Smooth muscle cell (in vitro differentiated cells): Measurements from ENCODE around the gene BAZ2B. TPM values are rescaled to one million over a fixed set of nuclear protein-coding genes. Genes with fewer than 3 reads are reported as not detected.

ENCODE experiments used
- DNase-seq: peaks from one replicate; lab custom pipeline; 2025; ENCODE audit not compliant: unreplicated experiment; lab: John Stamatoyannopoulos, UW
- H2AFZ ChIP-seq: fragments of 200-600 bp; sonication (generic); 2 replicates; pipeline ENCODE4 v1.6.0; 2016; ENCODE audit warnings: antibody characterized with exemption, low read depth, mild to moderate bottlenecking
- H3F3A ChIP-seq: fragments of 200-600 bp; sonication (generic); 2 replicates; pipeline ENCODE4 v1.6.0; 2017; ENCODE audit warnings: antibody characterized with exemption, low read depth
- H3K27ac ChIP-seq: fragments of 200-600 bp; sonication (generic); 2 replicates; pipeline ENCODE4 v1.5.1; 2016; ENCODE audit warnings: low read depth, mild to moderate bottlenecking
- H3K27me3 ChIP-seq: fragments of 200-600 bp; sonication (generic); 2 replicates; pipeline ENCODE4 v1.6.1; 2016; ENCODE audit warnings: low read depth, mild to moderate bottlenecking
- H3K36me3 ChIP-seq: fragments of 200-600 bp; sonication (generic); 2 replicates; pipeline ENCODE4 v1.5.1; 2016; ENCODE audit warnings: low read depth
- H3K4me1 ChIP-seq: fragments of 200-600 bp; sonication (generic); 2 replicates; pipeline ENCODE4 v1.5.1; 2016; ENCODE audit warnings: low read depth
- H3K4me2 ChIP-seq: fragments of 200-600 bp; sonication (generic); 2 replicates; pipeline ENCODE4 v1.6.0; 2016; ENCODE audit warnings: mild to moderate bottlenecking
- H3K4me3 ChIP-seq: fragments of 200-600 bp; sonication (generic); 2 replicates; pipeline ENCODE4 v1.5.1; 2016; ENCODE audit warnings: mild to moderate bottlenecking
- H3K79me2 ChIP-seq: fragments of 200-600 bp; sonication (generic); 2 replicates; pipeline ENCODE4 v1.6.0; 2016; ENCODE audit warnings: low read depth, mild to moderate bottlenecking
- H3K9ac ChIP-seq: fragments of 200-600 bp; sonication (generic); 2 replicates; pipeline ENCODE4 v1.6.0; 2016; ENCODE audit warnings: low read depth
- H3K9me3 ChIP-seq: fragments of 200-600 bp; sonication (generic); replicated peaks from 2 replicates; pipeline ENCODE4 v1.5.1; 2016; ENCODE audit warnings: low read depth
- H4K20me1 ChIP-seq: fragments of 200-600 bp; sonication (generic); 2 replicates; pipeline ENCODE4 v1.6.0; 2016; ENCODE audit warnings: low read depth
- CTCF ChIP-seq: fragments of 200-600 bp; sonication (generic); IDR thresholded peaks from 2 replicates; pipeline ENCODE4 v1.5.1; 2017; ENCODE audit warnings: borderline replicate concordance, mild to moderate bottlenecking, antibody characterized with exemption; ENCODE audit not compliant: insufficient read depth, poor library complexity, severe bottlenecking
- WGBS: methylation state at CpG from one replicate; pipeline ENCODE4 v1.1.7; 2016; ENCODE audit warnings: low lambda C conversion rate; 5-methylcytosine and 5-hydroxymethylcytosine counted together
- polyA plus RNA-seq: library from polyadenylated mRNA; unstranded; fragments of >200 nt; fragmentation: Nextera tagmentation; extraction: Ambion mirVana; gene quantifications from 2 replicates; pipeline ENCODE4 v1.2.1, GENCODE V29; 2016
- total RNA-seq: library from RNA; depleted of rRNA; stranded (reverse); fragments of >200 nt; gene quantifications from 2 replicates; pipeline ENCODE4 v1.2.3, GENCODE V29; 2014

BAZ2B gene
- total and polyA plus RNA-seq, 2 experiments from 2014 or later = 27.7 to 58.5 TPM

- H2AFZ ChIP-seq = no peak overlapping the region
- no peak overlapping the region for H3K9ac ChIP-seq
- 96% methylated on average over 1 of the region's 1 CpG for WGBS
- H3F3A ChIP-seq = no peaks in the 10 kb centered on the region
- no peak for DNase-seq
- no peaks in the 10 kb centered on the region for H3K4me1 ChIP-seq
- peaks cover 36% of the 10 kb centered on the region for H3K79me2 ChIP-seq
- no peaks in the 10 kb centered on the region for H3K27me3 ChIP-seq
- H3K27ac ChIP-seq = no peak overlapping the region
- no peak for TF ChIP-seq CTCF
- peaks cover 42% of the 10 kb centered on the region for H4K20me1 ChIP-seq
- no peak overlapping the region for H3K4me2 ChIP-seq
- no peaks in the 10 kb centered on the region for H3K36me3 ChIP-seq
- no peaks in the 10 kb centered on the region for H3K9me3 ChIP-seq
- no peak overlapping the region for H3K4me3 ChIP-seq
Observed at GRCh38 chr2:159531475-159531874, 84.9 kb downstream of the BAZ2B start.

- no peak overlapping the region for H3K4me2 ChIP-seq
- H4K20me1 ChIP-seq = peaks cover 31% of the 10 kb centered on the region
- no peak overlapping the region for H3K4me3 ChIP-seq
- H3K4me1 ChIP-seq = no peaks in the 10 kb centered on the region
- 97% methylated on average over 1 of the region's 1 CpG for WGBS
- no peak for DNase-seq
- H3K36me3 ChIP-seq = no peaks in the 10 kb centered on the region
- no peak overlapping the region for H2AFZ ChIP-seq
- H3K9me3 ChIP-seq = no peaks in the 10 kb centered on the region
- no peak for TF ChIP-seq CTCF
- H3K27ac ChIP-seq = no peak overlapping the region
- H3K27me3 ChIP-seq = no peaks in the 10 kb centered on the region
- H3K9ac ChIP-seq = no peak overlapping the region
- H3K79me2 ChIP-seq = peaks cover 36% of the 10 kb centered on the region
- H3F3A ChIP-seq = no peaks in the 10 kb centered on the region
Observed at GRCh38 chr2:159526433-159526832, 89.9 kb downstream of the BAZ2B start.

GRCh38 chr2:159525012-159525411, 91.3 kb downstream of the BAZ2B start:
- WGBS = 93% methylated on average over 3 of the region's 3 CpGs
- TF ChIP-seq CTCF = no peak
- no peak for DNase-seq
- Histone ChIP-seq H4K20me1 (peaks cover 31% of the 10 kb centered on the region), H3K4me2 (no peak overlapping the region), H3K4me3 (no peak overlapping the region), H3K9me3 (no peaks in the 10 kb centered on the region), H3K9ac (no peak overlapping the region), H3K36me3 (no peaks in the 10 kb centered on the region), H3F3A (no peaks in the 10 kb centered on the region), H3K27ac (no peak overlapping the region), H3K79me2 (peaks cover 24% of the 10 kb centered on the region), H3K27me3 (no peaks in the 10 kb centered on the region), H3K4me1 (no peaks in the 10 kb centered on the region), H2AFZ (no peak overlapping the region)

- no peak overlapping the region for H3K9ac ChIP-seq
- no peaks in the 10 kb centered on the region for H3K9me3 ChIP-seq
- peaks cover 27% of the 10 kb centered on the region for H3K79me2 ChIP-seq
- H3K27me3 ChIP-seq = no peaks in the 10 kb centered on the region
- no peaks in the 10 kb centered on the region for H3F3A ChIP-seq
- H3K4me1 ChIP-seq = peaks cover 11% of the 10 kb centered on the region
- no peak for TF ChIP-seq CTCF
- no peak overlapping the region for H3K4me3 ChIP-seq
- no peak for DNase-seq
- no peak overlapping the region for H3K27ac ChIP-seq
- H4K20me1 ChIP-seq = peaks cover 17% of the 10 kb centered on the region
- no peak overlapping the region for H3K4me2 ChIP-seq
- H2AFZ ChIP-seq = no peak overlapping the region
- no peaks in the 10 kb centered on the region for H3K36me3 ChIP-seq
- 94% methylated on average over 2 of the region's 2 CpGs for WGBS
Observed at GRCh38 chr2:159521272-159521671, 95.1 kb downstream of the BAZ2B start.
